SU-DHL-6 (cell line): ENCODE data around the gene NCEH1.

Experiments
- EZH2phosphoT487 ChIP-seq: fragments of 200-600 bp; sonication (generic), shearing (Covaris generic); conservative IDR thresholded peaks from 2 replicates; pipeline ENCODE4 v1.6.1; 2018; ENCODE audit warnings: mild to moderate bottlenecking, antibody characterized with exemption, low read length, moderate library complexity, mixed read lengths
- TF ChIP-seq, protein P1 (sequence below): fragments of 200-600 bp; sonication (generic); IDR thresholded peaks from one replicate; pipeline ENCODE4 v1.5.1; 2017; ENCODE audit warnings: antibody characterized with exemption, mild to moderate bottlenecking, low read length, moderate library complexity; ENCODE audit not compliant: insufficient read depth, poor library complexity, severe bottlenecking

DNA sequence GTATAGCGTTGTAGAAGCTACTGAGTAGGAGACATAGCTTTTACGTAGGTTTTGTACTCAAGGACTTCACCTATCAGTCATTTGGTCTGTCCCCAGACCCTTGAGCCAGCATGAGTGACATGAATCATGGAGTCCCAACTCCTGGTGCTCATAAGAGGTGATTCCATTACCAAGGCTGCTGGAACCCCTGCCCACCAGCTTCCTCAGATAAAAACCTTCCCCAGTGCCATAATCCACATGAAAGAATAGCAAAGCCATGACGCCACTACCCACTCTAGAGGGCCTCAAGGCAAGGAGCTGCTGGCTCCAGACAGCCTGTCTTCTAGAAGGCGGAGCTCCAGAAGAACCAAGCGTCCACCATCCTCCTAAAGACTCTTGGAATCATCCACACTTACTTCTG is 69.6 kb downstream of the NCEH1 start:
- TF ChIP-seq, protein P1, sequence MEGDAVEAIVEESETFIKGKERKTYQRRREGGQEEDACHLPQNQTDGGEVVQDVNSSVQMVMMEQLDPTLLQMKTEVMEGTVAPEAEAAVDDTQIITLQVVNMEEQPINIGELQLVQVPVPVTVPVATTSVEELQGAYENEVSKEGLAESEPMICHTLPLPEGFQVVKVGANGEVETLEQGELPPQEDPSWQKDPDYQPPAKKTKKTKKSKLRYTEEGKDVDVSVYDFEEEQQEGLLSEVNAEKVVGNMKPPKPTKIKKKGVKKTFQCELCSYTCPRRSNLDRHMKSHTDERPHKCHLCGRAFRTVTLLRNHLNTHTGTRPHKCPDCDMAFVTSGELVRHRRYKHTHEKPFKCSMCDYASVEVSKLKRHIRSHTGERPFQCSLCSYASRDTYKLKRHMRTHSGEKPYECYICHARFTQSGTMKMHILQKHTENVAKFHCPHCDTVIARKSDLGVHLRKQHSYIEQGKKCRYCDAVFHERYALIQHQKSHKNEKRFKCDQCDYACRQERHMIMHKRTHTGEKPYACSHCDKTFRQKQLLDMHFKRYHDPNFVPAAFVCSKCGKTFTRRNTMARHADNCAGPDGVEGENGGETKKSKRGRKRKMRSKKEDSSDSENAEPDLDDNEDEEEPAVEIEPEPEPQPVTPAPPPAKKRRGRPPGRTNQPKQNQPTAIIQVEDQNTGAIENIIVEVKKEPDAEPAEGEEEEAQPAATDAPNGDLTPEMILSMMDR = no peak
- no peak for TF ChIP-seq EZH2phosphoT487
